ENCODE results near the gene SLTM. TPM values are rescaled to one million over a fixed set of nuclear protein-coding genes. Genes with fewer than 3 reads are reported as not detected.
"Not testable (repeated sequence)": the region's sequence is repeated elsewhere in the genome, so short reads cannot be mapped to it uniquely, and the experiment has no call there.

Gene SLTM
- total RNA-seq, 1 experiment from 2014 or later: 110 TPM

GRCh38 chr15:58889363-58889762 lies 44.1 kb downstream of the SLTM start:
- H3F3A ChIP-seq (ENCODE audit: insufficient read depth, low read depth): peaks cover 15% of the 10 kb centered on the region
- no peak for DNase-seq
- H3K9me3 ChIP-seq (ENCODE audit: insufficient read depth, low read depth): no peaks in the 10 kb centered on the region
- H3K4me1 ChIP-seq (replicated peaks; ENCODE audit: insufficient read depth): no peaks in the 10 kb centered on the region
- H3K27ac ChIP-seq: no peak overlapping the region
- H3K27me3 ChIP-seq (ENCODE audit: insufficient read depth, low read depth): no peaks in the 10 kb centered on the region
- ChIA-PET POLR2A (ENCODE audit: unreplicated experiment) (no interaction called here), CTCF (no interaction called here)
- no peak overlapping the region for H2AFZ ChIP-seq
- BruUV-seq (replicated peaks): no TSS peak
- no peak overlapping the region for H3K4me3 ChIP-seq
- H4K20me1 ChIP-seq (ENCODE audit: insufficient read depth): no peaks in the 10 kb centered on the region
- no peaks in the 10 kb centered on the region for H3K9me2 ChIP-seq (ENCODE audit: insufficient read depth)
- no peaks in the 10 kb centered on the region; the same call in 1 of the 2 replicates for H3K79me2 ChIP-seq (ENCODE audit: low read depth)
- intact Hi-C loops (cut with micrococcal nuclease; ENCODE audit: unreplicated experiment): no loop called here
- no peak overlapping the region for H3K4me2 ChIP-seq
- H3K36me3 ChIP-seq (ENCODE audit: low read depth): peaks cover 57% of the 10 kb centered on the region
- TF ChIP-seq EZH2 (IDR thresholded peaks at IDR 0.05; ENCODE audit: low read depth): no peak
- TF ChIP-seq CTCF (conservative IDR thresholded peaks at IDR 0.05): no peak

GRCh38 chr15:58886921-58887320 lies 46.6 kb downstream of the SLTM start:
- POLR2A ChIA-PET (ENCODE audit: unreplicated experiment): no interaction called here
- Histone ChIP-seq H3K9me2 (ENCODE audit: insufficient read depth) (no peaks in the 10 kb centered on the region), H3K4me2 (no peak overlapping the region), H3K4me1 (replicated peaks; ENCODE audit: insufficient read depth) (no peaks in the 10 kb centered on the region), H3K4me3 (no peak overlapping the region), H2AFZ (no peak overlapping the region), H3K9me3 (ENCODE audit: insufficient read depth, low read depth) (no peaks in the 10 kb centered on the region), H3K79me2 (ENCODE audit: low read depth) (no peaks in the 10 kb centered on the region; the same call in 1 of the 2 replicates), H4K20me1 (ENCODE audit: insufficient read depth) (no peaks in the 10 kb centered on the region), H3F3A (ENCODE audit: insufficient read depth, low read depth) (peaks cover 24% of the 10 kb centered on the region), H3K27ac (no peak overlapping the region), H3K36me3 (ENCODE audit: low read depth) (peaks cover 46% of the 10 kb centered on the region), H3K27me3 (ENCODE audit: insufficient read depth, low read depth) (no peaks in the 10 kb centered on the region)
- TF ChIP-seq EZH2 (IDR thresholded peaks at IDR 0.05; ENCODE audit: low read depth) (no peak), CTCF (conservative IDR thresholded peaks at IDR 0.05) (no peak)
- intact Hi-C loops (cut with micrococcal nuclease; ENCODE audit: unreplicated experiment): no loop called here
- CTCF ChIA-PET: no interaction called here
- BruUV-seq (replicated peaks): TSS peak; percentile 27
- no peak for DNase-seq

GRCh38 chr15:58883926-58884325 lies 49.6 kb downstream of the SLTM start:
- H3K27me3 ChIP-seq (ENCODE audit: insufficient read depth, low read depth); BruUV-seq (replicated peaks); DNase-seq; H3K4me2 ChIP-seq; POLR2A ChIA-PET (ENCODE audit: unreplicated experiment); H3K9me2 ChIP-seq (ENCODE audit: insufficient read depth); H3K4me3 ChIP-seq; intact Hi-C loops (cut with micrococcal nuclease; ENCODE audit: unreplicated experiment); H3K27ac ChIP-seq; H3K9me3 ChIP-seq (ENCODE audit: insufficient read depth, low read depth); CTCF ChIA-PET; H3K79me2 ChIP-seq (ENCODE audit: low read depth); H2AFZ ChIP-seq; H4K20me1 ChIP-seq (ENCODE audit: insufficient read depth); H3K4me1 ChIP-seq (replicated peaks; ENCODE audit: insufficient read depth): not testable (repeated sequence)
- Histone ChIP-seq H3K36me3 (ENCODE audit: low read depth) (peaks cover 46% of the 10 kb centered on the region), H3F3A (ENCODE audit: insufficient read depth, low read depth) (peaks cover 31% of the 10 kb centered on the region)

GRCh38 chr15:58882243-58882642 lies 51.2 kb downstream of the SLTM start:
- intact Hi-C loops (cut with micrococcal nuclease; ENCODE audit: unreplicated experiment): no loop called here
- H3K4me3 ChIP-seq: no peak overlapping the region
- POLR2A ChIA-PET (ENCODE audit: unreplicated experiment): no interaction called here
- H3K27me3 ChIP-seq (ENCODE audit: insufficient read depth, low read depth): no peaks in the 10 kb centered on the region
- H3K9me3 ChIP-seq (ENCODE audit: insufficient read depth, low read depth): no peaks in the 10 kb centered on the region
- H3K4me1 ChIP-seq (replicated peaks; ENCODE audit: insufficient read depth): no peaks in the 10 kb centered on the region
- H3K36me3 ChIP-seq (ENCODE audit: low read depth): peaks cover 39% of the 10 kb centered on the region
- no peaks in the 10 kb centered on the region for H4K20me1 ChIP-seq (ENCODE audit: insufficient read depth)
- no peak for DNase-seq
- no peak overlapping the region for H2AFZ ChIP-seq
- no peak overlapping the region for H3K4me2 ChIP-seq
- H3K9me2 ChIP-seq (ENCODE audit: insufficient read depth): no peaks in the 10 kb centered on the region
- H3K79me2 ChIP-seq (ENCODE audit: low read depth): no peaks in the 10 kb centered on the region
- CTCF ChIA-PET: no interaction called here
- TF ChIP-seq CTCF (conservative IDR thresholded peaks at IDR 0.05) (no peak), EZH2 (IDR thresholded peaks at IDR 0.05; ENCODE audit: low read depth) (no peak)
- 0 out of 2 replicates have a peak overlapping the region, but pooled peaks have one; percentile 9 for H3K27ac ChIP-seq
- BruUV-seq (replicated peaks): no TSS peak
- peaks cover 24% of the 10 kb centered on the region for H3F3A ChIP-seq (ENCODE audit: insufficient read depth, low read depth)
